GM15510 (cell line): ENCODE data around the gene IL15RA.

Experiments used
- POLR2A ChIP-seq: IDR thresholded peaks from 3 replicates; pipeline ENCODE4 v1.6.1; 2011; ENCODE audit warnings: borderline replicate concordance; ENCODE audit not compliant: insufficient read length; ENCODE audit errors: extremely low read depth

IL15RA gene

DNA sequence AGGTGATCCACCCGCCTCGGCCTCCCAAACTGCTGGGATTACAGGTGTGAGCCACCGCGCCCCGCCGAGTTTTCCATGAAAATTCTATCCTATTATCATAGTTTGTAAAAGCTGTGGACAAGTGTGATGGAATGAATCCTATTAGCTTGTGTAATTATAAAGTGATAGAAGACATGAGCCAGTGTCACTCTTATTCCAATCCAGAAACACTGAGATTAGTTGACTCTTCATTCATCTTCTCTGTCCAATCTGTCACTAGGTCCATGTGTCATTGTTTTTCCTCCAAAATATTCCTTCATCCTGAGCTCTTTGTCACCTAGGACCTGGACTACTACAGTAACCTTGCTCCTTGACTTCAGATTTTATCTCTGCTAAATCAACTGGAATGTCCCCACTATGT, 73.8 kb downstream of the IL15RA start:
- no peak for TF ChIP-seq POLR2A

DNA sequence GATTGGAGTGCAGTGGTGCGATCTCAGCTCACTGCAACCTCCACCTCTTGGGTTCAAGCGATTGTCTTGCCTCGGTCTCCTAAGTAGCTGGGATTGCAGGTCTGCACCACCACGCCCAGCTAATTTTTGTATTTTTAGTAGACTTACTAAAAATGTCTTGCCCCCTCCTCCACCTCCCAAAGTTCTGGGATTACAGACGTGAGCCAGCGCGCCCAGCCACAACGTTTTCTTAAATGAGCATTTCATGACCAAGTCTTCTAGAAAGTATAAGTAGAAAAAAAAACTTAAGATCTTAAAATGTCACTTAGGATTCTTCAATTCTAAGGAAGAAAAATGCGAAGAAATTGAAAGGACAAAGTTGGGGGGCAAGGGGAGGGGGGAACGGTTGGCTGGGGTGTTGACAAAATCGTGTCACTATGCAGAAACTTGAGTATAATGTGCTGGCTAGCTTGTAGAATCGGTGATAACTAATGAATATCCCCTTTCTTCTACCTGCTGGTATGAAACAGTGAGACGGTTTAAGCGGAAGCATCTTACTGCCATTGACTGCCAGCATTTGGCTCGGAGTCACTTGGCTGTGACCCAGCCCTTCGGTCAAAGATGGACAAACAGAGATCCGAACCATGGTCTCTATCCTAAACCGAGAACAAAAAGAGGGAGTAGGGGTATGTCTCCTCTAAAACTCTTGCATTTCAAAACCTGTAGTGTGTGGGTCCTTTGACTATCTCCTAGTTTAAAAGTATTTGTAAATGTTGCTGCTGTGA, 74.7 kb downstream of the IL15RA start:
- TF ChIP-seq POLR2A: no peak
